GM21367 (cell line): ENCODE results near the gene OLFM2.
"Not testable (repeated sequence)": the region's sequence is repeated elsewhere in the genome, so short reads cannot be mapped to it uniquely, and the experiment has no call there.

Experiments used
- ATAC-seq: cut with Tn5 transposase; IDR thresholded peaks from one replicate; pipeline ENCODE4 v1.9.1; 2021; ENCODE audit not compliant: unreplicated experiment

Gene OLFM2

DNA sequence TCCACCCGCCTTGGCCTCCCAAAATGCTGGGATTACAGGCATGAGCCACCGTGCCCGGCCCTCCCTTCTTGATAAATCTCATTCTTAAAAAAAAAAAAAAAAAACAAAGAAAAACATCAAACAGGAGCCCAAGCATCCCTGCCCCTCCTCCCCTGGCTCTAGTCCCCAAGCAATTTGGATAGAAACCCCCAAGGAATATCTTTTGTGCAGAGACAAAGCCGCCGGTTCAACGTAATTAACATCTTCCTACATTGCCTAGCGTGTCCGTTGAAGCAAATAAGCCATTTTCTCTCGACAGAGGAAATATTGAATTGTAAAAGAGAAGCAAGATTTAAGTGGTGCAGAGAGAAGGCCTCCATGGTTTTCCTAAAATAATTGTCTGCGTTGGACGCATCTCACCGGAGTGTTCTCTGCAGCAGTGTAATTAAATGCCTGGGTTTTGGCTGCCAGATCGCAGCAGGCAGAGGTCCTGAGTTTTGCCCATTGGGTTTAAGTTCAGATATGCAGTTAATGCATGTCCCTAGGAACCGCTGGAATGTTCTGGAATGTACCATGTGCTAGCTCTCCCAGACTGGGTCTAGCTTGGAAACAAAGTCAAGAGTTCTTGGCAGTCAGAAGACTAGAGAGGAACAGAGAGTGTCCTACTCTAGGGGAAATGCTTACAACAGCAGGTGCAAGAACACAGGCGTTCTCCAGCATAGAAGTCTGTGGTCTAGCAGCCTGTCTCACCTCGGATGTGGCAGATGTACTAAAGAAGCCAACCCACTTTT, 70.4 kb downstream of the OLFM2 start:
- ATAC-seq = no peak

DNA sequence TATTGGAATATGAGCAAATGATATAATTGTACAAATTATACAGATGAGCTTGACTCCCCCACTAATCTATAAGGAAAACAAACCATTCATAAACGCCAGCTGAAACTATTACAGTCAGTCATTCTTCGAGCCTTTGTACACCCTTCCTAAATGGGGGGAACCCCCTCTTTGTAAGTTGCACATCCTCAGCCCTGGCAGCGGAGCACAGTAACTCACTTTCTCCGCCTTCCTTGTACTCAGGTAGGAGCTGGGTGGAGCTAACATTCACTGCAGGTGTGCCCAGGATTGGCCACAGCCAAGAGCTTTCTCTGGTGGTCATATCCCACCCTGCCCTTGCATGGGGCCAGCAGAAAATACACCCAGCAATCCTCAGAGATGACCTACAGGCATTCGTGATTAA, 72.6 kb downstream of the OLFM2 start:
- ATAC-seq = no peak

DNA sequence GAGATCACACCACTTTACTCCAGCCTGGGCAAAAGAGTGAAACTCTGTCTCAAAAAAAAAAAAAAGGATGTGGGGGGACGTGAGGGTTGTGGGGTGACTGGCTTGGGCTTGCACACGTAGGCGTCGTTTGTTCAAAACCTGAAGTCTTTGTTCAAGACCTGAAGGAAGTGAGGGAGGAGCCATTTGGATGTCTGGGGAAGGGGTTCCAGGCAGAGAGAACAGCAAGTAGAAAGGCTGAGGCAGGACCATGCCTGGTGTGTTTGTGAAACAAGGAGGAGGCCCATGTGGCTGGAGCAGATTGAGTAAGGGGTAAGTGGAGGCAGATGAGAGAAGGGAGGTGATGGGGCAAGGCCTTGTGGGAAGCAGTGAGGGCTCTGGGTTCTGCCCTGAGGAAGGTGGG, 73.4 kb downstream of the OLFM2 start:
- ATAC-seq = no peak

DNA sequence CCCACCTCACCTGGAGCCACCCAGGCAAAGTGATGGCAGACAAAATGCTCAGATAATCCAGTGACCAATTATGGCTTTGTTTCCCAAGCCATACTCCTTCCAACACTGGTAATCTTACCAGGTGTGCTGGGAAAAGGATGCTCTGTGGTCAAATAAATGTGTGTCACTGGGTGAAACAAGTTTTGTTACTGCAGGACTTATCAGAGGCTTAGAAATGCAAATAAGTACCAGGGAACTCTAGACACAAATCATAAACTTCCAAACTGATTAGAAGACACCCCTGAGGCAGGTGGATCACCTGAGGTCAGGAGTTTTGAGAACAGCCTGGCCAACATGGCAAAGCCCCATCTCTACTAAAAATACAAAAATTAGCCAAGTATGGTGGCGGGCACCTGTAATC, 74.8 kb downstream of the OLFM2 start:
- ATAC-seq = no peak

DNA sequence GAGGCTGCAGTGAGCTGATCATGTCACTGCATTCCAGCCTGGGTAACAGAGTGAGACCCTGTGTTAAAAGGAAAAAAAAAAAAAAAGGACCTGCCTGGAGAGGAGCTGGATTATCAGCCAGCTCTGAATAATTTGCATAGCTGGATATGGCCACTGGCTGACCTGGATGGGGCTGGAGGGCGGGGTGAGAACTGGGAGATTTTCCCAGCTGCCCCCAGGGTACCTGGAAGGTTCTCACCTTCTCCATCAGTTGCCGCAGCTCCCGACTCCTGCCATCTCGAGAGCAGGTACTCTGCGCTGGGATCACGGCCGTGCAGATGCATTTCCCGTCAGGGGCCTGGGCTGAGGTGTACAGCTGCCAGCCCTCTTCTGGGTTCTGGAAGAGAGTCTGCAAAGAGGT, 75.9 kb downstream of the OLFM2 start:
- no peak for ATAC-seq

DNA sequence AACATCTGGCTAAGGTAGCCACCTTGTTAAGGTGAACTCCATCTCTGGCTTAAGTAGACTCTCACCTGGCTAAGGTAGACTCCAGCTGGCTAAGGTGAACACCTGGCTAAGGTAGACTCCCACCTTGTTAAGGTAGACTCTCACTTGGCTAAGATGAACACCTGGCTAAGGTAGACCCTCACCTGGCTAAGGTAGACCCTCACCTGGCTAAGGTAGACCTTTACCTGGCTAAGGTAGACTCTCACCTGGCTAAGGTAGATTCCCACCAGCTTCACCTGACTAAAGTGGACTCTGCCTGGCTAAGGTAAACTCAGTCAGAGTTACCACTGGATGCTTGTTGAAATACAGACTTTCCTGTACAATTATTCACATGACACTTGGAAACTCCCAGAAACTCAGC, 77.5 kb downstream of the OLFM2 start:
- no peak for ATAC-seq

DNA sequence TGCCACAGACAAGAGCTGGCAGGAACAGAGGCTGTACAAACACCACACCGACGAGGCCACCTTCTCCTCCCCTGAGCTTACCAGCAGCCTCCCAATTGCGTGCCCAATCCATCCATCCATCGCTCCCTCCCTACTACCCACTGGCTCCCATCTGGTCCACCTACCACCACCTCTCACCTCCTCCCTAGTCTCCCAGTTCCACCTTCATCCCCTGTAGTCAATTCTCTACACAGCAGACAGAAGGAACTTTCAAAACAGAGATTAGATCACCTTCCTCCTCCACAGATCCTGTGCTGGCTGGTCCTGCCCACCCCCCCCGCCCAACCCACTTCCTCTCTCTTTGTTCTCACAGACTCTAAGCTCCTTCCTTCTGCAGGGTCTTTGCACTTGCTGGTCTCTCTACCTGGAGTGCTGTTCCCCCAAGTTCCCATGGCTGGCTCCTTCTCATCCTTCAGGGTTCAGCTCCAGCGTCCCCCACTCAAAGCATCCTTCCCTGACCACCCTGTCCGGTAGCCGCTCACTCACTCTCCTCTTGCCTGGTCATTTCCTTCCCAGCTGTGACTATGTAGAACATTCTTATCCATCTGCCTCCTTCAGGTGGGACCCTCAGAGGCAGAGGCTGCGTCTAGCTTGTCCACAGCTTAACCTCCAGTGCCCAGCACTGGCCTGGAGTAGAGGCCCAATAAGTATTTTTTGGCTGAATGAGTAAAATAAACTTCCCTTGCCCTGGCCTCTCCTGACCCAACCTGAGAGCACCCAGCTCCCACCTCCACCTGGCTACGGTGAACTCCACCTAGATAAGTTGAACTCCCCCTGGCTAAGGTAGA, 78.2 kb downstream of the OLFM2 start:
- no peak for ATAC-seq

DNA sequence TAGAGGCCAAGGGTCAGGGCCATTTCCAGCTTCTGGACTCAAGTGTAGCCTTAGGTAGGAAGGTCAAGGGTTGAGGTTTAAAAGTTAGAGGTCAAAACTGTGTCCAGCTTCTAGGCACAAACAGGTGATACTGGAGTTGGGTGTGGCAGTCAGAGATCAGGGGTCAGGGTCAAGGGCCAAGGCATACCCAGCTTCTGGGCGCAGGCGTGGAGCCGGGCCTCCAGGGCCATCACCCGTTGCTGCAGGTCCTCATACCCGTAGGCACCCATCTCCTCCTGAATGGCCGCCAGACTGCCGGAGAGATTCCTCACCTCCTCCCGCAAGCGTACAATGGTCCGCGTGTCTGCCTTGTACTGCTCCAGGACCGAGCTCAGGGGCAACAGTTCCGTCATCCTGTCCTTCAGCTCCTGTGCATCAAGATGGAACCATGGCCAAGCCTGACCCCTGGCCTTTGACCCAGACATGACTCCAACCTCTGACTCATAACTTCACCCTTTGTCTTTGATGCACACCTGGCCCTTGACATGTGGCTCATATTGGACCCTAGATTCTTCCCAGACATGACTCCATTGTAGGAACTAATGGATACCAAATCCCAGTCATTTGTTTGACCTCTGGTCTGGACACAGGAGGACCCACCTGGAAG, 79.1 kb downstream of the OLFM2 start:
- ATAC-seq = no peak

DNA sequence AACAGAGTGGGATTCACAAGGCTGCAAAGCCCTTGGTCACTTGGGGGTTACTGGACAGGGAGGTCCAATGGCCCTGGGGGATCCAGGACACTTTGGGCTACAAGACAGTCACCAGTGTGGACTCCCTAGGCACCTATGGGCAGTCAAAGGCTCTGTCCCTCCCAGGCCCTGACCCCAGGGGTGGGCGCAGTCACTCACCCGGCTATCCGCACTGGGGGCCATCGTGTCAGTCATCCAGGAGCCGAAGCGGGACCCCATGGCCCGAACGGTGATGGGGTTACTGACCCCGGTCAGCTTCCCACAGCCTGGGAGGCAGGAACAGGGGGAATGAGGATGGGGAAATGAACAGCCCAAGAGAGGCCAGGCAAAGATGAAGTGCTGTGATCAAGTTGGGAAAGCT, 79.7 kb downstream of the OLFM2 start:
- no peak for ATAC-seq

DNA sequence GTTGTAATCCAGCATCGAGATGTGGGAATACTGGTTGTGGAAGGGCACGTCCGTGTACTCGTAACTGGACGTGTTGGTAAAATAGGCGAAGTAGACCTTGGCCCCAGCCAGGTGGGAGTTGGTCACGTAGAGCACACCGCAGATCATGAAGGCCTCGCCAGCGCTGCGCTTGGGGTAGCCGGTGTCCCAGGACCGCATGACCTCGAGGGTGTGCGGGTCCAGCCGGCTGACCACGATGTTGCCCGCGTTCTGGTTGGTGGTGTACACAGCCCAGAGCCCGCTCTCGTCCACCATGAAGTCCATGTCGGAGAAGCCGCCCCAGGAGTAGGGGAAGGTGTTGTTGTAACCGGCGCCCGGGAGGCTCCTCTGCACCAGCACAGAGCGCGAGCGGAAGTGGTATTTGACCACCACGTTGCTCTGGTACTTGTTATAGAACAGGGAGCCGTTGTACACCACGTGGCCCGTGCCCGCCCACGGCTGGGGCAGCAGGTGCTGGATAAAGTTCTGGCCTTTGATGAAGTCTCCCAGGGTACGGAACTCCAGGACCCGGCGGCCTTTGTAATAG, 82.0 kb downstream of the OLFM2 start:
- no peak for ATAC-seq

DNA sequence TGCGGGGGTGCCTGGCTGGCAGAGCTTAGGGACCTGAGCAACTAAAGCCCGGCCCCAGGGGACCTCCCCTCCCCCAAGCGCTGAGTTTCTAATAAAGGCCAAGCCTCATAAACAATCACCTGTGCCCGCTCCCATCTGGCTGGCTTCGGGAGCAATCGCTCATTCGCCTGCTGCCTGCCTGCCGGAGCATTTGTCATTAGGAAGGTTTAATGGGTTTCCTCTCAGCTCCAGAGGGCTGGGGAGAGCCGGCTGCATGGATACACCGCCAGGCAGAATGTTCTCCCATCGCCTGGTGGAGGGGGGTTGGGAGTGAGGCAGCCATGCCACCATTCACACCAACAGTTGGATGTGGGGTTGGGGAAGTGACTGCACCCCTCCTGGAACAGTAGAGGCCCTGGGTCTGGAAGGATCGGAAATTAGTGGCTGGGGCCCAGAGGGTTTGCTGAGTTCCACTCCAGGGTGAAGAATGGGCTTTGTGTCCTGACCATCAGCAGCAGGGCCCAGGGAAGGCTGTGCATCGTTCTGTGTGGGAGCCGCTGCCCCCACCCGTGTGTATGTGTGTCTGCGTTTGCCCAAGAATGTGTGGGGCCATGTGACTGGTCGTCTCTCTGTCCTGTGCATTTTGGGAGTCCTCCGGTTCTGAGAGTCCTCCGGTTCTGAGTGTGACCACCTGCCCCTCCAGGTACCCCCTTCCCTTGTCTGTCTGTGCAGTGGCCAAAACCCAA, 85.9 kb downstream of the OLFM2 start:
- ATAC-seq = no peak

DNA sequence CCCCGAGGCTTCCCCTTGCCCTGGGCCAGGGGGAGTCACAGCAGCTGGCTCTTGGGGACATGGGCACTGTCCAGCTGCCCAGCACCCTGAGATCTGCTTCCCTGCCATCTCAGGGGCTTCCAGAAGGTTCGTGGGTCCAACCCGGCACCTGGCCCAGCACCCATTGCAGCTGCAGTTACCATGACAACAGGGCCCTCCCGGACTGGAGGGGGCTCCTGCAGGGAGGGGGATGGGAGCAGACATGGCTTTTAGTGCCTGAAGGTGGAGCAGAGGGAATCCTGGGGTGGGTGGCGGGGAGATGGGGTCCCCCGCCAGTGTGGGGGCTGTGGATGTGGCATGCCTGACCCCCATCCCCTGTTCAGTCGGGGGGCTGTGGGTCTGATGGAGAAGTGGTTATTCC, 86.5 kb downstream of the OLFM2 start:
- ATAC-seq = no peak

DNA sequence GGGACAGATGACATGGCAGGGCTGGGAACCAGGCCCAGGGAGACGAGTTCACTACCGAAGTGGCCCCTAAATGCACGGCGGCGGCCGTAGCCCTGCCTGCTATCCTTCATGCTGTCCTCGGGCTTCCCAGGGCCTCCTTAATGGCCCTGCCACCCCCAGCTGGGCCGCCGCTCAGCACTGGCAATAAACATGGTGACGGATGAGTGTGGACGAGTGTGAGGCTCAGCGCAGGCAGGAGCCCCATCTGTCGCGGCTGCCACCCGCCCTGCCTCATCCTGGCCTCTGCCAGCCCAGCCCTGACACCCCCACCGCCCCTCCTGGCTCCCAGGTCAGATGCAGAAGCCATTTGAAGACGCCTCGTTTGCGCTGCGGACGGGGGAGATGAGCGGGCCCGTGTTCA, 87.6 kb downstream of the OLFM2 start:
- no peak for ATAC-seq

DNA sequence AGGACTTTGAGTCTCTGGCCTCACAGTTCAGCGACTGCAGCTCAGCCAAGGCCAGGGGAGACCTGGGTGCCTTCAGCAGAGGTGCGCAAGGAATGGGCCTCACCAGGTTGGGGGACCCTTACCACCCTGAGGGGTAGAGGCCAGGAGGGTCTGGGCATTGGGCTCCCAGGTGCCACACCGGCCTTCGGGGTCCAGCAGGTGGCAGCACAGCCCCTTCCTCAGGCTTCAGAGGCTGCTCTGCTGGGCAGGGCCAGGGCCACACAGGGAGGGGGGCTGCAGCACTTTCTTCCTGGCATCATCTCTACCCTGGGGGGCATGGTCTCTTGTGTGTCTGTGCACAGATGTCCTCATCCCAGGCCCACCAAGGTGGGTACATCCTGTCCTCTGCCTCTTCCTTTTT, 88.3 kb downstream of the OLFM2 start:
- ATAC-seq = no peak

DNA sequence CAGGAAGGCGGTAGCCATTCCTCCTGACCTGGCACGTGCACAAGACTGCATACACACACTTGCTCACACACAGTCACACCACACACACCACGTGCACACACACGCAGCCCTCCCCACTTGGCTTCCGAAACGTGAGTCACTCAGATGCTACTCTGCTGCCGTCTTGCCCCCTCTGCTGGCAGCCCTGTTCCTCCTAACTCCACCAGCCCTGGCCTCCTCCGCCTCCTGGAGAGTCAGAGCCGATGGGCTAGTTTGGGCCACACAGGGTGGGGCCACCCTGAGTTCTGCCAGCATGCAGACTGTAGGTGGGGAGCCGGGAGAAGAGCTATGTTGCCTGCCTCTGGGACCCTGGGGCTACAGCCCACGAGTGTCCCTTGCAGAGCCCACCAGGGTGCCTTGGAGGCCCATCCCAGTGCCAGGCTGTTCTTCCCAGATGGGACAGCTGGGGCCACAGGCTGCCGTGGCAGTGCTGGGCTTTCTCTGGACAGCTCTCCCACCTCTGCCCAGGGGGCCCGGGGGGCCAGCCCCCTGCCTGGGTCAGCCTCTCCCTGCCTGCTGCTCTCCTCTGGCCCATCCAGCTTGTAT, 89.1 kb downstream of the OLFM2 start:
- no peak for ATAC-seq

DNA sequence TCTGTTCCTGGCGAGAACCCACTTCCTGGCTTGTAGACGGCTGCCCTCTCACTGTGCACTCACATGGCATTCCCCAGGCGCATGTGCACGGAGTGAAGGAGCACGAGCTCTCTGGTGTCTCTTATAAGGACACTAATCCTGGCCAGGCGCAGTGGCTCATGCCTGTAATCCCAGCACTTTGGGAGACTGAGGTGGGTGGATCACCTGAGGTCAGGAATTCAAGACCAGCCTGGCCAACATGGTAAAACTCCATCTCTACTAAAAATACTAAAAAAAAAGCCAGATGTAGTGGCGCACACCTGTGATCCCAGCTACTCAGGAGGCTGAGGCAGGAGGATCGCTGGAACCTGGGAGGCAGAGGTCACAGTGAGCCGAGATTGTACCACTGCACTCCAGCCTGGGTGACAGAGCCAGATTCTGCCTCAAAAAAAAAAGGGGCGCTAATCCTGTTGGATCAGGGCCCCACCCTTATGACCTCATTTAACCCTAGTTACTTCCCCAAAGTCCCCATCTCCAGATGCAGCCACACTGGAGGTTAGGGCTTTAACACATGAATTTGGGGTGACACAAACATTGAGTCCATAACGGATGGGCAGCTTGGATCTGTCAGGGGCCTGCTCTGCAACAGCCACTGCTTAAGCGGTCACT, 92.6 kb downstream of the OLFM2 start:
- ATAC-seq = not testable (repeated sequence)

DNA sequence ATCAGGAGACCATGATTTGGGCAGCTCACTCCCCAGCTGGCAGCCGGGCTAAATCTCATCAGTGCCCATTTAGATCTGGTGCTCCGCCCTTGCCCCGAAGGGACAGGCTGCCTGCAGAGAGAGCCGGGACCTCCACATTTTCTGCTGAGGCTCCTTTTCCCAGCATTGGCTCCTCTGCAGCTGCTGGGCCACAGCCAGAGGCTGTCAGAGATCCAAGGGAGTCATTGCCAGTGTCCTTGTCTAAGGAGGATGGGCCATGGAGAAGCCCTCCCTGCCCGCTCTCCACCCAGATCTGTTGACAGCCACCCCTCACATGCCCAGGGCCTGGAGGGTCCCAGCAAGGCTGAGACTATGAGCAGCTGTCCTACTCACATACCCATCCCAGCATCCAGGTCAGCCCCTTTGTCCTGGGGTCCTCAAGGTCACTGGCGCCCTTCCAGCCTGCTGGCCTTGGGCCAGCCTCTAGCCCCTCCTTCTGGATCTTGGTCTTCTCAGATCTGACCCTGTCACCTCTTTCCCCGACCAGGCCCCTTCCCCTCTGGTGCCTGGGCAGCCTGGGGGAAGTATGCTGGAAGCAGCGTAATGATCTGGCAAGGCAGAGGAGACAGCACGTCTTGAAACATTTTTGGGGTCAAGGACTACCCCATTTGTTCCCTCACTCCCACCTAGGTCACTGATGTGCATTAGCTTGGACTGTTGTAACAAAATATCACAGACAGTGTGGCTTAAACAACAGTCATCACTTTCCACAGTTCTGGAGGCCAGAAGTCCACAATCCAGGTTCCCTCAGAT, 93.3 kb downstream of the OLFM2 start:
- no peak for ATAC-seq

DNA sequence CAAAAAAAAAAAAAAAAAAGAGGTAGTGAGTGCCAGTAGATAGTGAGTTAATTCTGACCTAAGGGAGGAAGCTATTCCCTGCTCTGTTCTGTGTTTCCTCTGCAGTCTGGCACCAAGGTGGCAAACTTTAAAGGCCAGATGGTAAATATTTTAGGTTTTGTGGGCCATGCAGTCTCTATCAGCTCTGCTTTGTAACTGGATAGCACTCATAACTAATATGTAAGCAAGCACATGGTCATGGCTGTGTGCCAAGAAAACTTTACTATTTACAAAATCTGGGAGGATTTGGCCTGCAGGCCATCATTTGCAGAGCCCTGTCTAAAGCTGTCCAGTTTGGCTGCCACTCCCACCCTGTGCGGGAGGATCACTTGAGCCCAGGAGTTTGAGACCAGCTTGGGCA, 96.9 kb downstream of the OLFM2 start:
- no peak for ATAC-seq

DNA sequence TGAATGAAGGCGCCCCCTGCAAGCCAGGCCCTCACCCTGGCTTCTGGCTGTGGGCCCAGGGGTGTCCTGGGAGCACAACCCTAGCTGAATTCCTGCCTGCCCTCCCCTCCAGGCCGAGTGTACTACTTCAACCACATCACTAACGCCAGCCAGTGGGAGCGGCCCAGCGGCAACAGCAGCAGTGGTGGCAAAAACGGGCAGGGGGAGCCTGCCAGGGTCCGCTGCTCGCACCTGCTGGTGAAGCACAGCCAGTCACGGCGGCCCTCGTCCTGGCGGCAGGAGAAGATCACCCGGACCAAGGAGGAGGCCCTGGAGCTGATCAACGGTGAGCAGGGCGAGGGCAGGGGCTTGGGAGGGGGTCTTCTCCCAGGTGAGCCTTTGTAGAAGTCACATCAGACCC, 98.0 kb downstream of the OLFM2 start:
- ATAC-seq = no peak
